PC-3 (cell line): ENCODE results near the gene PCDH9.

Experiments
- EZH2 ChIP-seq: fragments of 300-600 bp; sonication (generic); IDR thresholded peaks from one replicate; pipeline ENCODE4 v1.6.1; 2017; ENCODE audit warnings: antibody characterized with exemption, mild to moderate bottlenecking, low read length; ENCODE audit not compliant: unreplicated experiment
- TF ChIP-seq, protein P1 (sequence below): fragments of 300-600 bp; sonication (generic); conservative IDR thresholded peaks from 2 replicates; pipeline ENCODE4 v1.5.1; 2017; ENCODE audit warnings: antibody characterized with exemption, low read depth, mild to moderate bottlenecking, low read length

DNA sequence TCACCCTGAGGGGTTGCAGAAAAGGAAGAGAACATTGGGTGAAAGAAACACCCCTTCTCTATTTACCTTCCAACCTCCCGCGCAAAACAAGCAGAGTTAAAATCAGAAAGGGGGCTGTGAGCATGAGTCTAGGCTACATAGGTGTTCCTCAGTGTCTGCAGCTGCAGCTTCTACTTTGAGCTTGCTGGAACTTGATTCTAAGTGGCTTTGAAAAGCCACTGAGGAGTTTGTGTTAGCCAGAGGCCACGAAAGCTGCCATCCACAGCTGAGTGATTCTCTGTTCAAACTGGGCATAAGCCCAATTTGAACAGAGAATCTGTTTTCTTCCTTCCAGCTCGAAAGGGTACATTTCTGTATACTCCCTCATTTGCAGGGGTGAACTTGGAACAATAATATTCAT is 343.9 kb downstream of the PCDH9 start:
- no peak for TF ChIP-seq EZH2
- TF ChIP-seq, protein P1, sequence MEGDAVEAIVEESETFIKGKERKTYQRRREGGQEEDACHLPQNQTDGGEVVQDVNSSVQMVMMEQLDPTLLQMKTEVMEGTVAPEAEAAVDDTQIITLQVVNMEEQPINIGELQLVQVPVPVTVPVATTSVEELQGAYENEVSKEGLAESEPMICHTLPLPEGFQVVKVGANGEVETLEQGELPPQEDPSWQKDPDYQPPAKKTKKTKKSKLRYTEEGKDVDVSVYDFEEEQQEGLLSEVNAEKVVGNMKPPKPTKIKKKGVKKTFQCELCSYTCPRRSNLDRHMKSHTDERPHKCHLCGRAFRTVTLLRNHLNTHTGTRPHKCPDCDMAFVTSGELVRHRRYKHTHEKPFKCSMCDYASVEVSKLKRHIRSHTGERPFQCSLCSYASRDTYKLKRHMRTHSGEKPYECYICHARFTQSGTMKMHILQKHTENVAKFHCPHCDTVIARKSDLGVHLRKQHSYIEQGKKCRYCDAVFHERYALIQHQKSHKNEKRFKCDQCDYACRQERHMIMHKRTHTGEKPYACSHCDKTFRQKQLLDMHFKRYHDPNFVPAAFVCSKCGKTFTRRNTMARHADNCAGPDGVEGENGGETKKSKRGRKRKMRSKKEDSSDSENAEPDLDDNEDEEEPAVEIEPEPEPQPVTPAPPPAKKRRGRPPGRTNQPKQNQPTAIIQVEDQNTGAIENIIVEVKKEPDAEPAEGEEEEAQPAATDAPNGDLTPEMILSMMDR: no peak
